K562 (cell line): Measurements from ENCODE around the gene HSPB1.

Experiments used
- HNRNPK ChIP-seq: fragments of 200-400 bp; formaldehyde crosslinking; IDR thresholded peaks from one replicate; pipeline ENCODE4 v1.6.1; 2018; ENCODE audit warnings: mild to moderate bottlenecking, low read depth, low read length; ENCODE audit not compliant: poor library complexity, severe bottlenecking
- NCOR1 ChIP-seq: fragments of 450-650 bp; IDR thresholded peaks from 2 replicates; pipeline ENCODE4 v1.6.1; 2016; ENCODE audit warnings: mild to moderate bottlenecking, moderate library complexity
- POLR2A ChIP-seq: fragments of 450-650 bp; conservative IDR thresholded peaks from 2 replicates; pipeline ENCODE4 v1.6.1; 2016
- POLR2G ChIP-seq: fragments of 200-400 bp; formaldehyde crosslinking; IDR thresholded peaks from 2 replicates; pipeline ENCODE4 v1.6.1; 2017; ENCODE audit warnings: low read depth, mild to moderate bottlenecking, antibody characterized with exemption, low read length, moderate library complexity
- SIN3A ChIP-seq, 2 experiments: fragments of 150-350 bp in 1 of 2; IDR thresholded peaks; 2 replicates each; pipeline ENCODE4 v1.6.1; 2011 to 2016; ENCODE audit warnings: borderline replicate concordance in 2 of 2, low read depth in 2 of 2, low read length in 2 of 2, mild to moderate bottlenecking in 2 of 2, moderate library complexity in 2 of 2; ENCODE audit not compliant: control insufficient read depth in 1 of 2
- SIN3B ChIP-seq: fragments of 450-650 bp; IDR thresholded peaks from 2 replicates; pipeline ENCODE4 v1.6.1; 2017; ENCODE audit warnings: low read depth, mild to moderate bottlenecking, moderate library complexity
- TEAD4 ChIP-seq, 2 experiments: sonication (generic) in 1 of 2; formaldehyde crosslinking in 1 of 2; IDR thresholded peaks; 2 replicates each; pipeline versions ENCODE4 v1.6.1 to v1.8.0; 2012 to 2022; ENCODE audit warnings: borderline replicate concordance in 1 of 2, inconsistent platforms in 1 of 2, low read length in 1 of 2, mild to moderate bottlenecking in 1 of 2, missing genetic modification reagents in 1 of 2
- TF ChIP-seq, protein P1 (sequence below), 3 experiments: IDR thresholded peaks in 2 of 3; conservative IDR thresholded peaks in 1 of 3; 2 replicates each; pipeline ENCODE4 v1.5.1; 2011 to 2012; ENCODE audit warnings: low read length in 3 of 3, mild to moderate bottlenecking in 3 of 3, control low read depth in 2 of 3, improper control_type of control experiment in 1 of 3, inconsistent platforms in 1 of 3, low read depth in 1 of 3, mixed read lengths in 1 of 3, moderate library complexity in 1 of 3; ENCODE audit not compliant: insufficient read depth in 2 of 3
- TF ChIP-seq, protein P2 (sequence below): fragments of 250-450 bp; sonication (Bioruptor Pico); IDR thresholded peaks from 2 replicates; pipeline ENCODE4 v1.8.0; 2021; ENCODE audit warnings: moderate library complexity, mild to moderate bottlenecking, inconsistent platforms

DNA sequence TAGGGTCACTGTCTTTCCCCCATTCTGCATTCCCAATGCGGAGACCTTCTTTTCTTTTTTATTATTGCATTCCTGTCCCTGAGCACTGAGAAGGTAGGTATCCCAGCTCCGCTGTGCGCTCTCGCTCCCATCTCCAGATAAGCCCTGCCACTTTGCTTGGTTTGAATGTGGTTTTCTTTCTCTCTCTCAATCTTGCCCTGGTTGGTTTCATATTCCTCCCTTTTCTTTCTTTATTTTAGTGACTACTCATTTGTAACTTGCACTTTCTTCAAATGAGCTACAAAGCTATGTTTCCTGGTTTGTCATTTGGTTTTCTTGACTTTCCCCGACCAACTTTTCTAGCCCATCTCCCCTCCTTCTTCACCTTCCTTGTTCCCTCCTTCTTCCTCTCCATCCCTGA is 29.0 kb upstream of the HSPB1 start:
- TF ChIP-seq, protein P1, sequence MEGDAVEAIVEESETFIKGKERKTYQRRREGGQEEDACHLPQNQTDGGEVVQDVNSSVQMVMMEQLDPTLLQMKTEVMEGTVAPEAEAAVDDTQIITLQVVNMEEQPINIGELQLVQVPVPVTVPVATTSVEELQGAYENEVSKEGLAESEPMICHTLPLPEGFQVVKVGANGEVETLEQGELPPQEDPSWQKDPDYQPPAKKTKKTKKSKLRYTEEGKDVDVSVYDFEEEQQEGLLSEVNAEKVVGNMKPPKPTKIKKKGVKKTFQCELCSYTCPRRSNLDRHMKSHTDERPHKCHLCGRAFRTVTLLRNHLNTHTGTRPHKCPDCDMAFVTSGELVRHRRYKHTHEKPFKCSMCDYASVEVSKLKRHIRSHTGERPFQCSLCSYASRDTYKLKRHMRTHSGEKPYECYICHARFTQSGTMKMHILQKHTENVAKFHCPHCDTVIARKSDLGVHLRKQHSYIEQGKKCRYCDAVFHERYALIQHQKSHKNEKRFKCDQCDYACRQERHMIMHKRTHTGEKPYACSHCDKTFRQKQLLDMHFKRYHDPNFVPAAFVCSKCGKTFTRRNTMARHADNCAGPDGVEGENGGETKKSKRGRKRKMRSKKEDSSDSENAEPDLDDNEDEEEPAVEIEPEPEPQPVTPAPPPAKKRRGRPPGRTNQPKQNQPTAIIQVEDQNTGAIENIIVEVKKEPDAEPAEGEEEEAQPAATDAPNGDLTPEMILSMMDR (IDR thresholded peaks at IDR 0.05 in 2 of 3, conservative IDR thresholded peaks at IDR 0.05 in 1 of 3; ENCODE audit: insufficient read depth in 2 of 3, low read depth in 1 of 3, low read length in 3 of 3): no peak
- no peak for TF ChIP-seq POLR2G
- TF ChIP-seq, protein P2, sequence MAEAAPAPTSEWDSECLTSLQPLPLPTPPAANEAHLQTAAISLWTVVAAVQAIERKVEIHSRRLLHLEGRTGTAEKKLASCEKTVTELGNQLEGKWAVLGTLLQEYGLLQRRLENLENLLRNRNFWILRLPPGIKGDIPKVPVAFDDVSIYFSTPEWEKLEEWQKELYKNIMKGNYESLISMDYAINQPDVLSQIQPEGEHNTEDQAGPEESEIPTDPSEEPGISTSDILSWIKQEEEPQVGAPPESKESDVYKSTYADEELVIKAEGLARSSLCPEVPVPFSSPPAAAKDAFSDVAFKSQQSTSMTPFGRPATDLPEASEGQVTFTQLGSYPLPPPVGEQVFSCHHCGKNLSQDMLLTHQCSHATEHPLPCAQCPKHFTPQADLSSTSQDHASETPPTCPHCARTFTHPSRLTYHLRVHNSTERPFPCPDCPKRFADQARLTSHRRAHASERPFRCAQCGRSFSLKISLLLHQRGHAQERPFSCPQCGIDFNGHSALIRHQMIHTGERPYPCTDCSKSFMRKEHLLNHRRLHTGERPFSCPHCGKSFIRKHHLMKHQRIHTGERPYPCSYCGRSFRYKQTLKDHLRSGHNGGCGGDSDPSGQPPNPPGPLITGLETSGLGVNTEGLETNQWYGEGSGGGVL (CRISPR knock-in tag): no peak
- TF ChIP-seq TEAD4 (IDR thresholded peaks at IDR 0.05; ENCODE audit: low read length): no peak
- TF ChIP-seq TEAD4 (CRISPR knock-in tag; IDR thresholded peaks at IDR 0.05; ENCODE audit: borderline replicate concordance): no peak
- TF ChIP-seq POLR2A: no peak
- no peak for TF ChIP-seq SIN3A (IDR thresholded peaks at IDR 0.05; ENCODE audit: borderline replicate concordance in 2 of 2, control insufficient read depth in 1 of 2, low read depth in 2 of 2, low read length in 2 of 2)
- no peak for TF ChIP-seq SIN3B
- TF ChIP-seq NCOR1: no peak
- TF ChIP-seq HNRNPK: no peak
